ENCODE data around the gene SCRN2.

DNA sequence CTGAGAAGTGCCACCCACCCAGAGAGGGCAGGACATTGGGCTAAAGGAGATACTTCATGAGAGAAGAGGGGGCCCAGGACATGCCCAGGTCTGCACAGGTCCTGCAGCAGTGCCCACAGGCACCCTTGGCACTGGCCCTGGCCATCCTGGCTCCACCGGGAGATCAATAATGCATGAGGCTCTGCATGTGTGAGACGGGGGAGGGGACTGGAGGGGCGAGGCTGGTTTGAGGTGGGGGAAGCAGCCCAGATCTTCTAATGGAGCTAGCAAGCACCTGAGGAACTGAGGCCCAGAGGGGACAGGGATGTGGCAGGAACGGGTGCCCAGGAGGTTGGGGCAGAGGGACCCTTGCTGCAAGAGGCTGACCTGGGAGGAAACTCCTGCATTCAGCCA, 20.0 kb downstream of the SCRN2 start:
- TF ChIP-seq TEAD4 (CRISPR knock-in tag; IDR thresholded peaks at IDR 0.05) (no peak), ZNF416 (CRISPR knock-in tag; IDR thresholded peaks at IDR 0.05) (no peak), CREB1 (CRISPR knock-in tag; IDR thresholded peaks at IDR 0.05) (no peak), ZNF232 (CRISPR knock-in tag; IDR thresholded peaks at IDR 0.05) (no peak), JUN (CRISPR knock-in tag; IDR thresholded peaks at IDR 0.05) (no peak), NFE2L1 (CRISPR knock-in tag; IDR thresholded peaks at IDR 0.05) (no peak), ZNF138 (CRISPR knock-in tag; conservative IDR thresholded peaks at IDR 0.05) (no peak), CBFB (CRISPR knock-in tag; IDR thresholded peaks at IDR 0.05; ENCODE audit: low read depth) (no peak), NR1H2 (CRISPR knock-in tag; IDR thresholded peaks at IDR 0.05) (no peak)
- TF ChIP-seq, protein P1, sequence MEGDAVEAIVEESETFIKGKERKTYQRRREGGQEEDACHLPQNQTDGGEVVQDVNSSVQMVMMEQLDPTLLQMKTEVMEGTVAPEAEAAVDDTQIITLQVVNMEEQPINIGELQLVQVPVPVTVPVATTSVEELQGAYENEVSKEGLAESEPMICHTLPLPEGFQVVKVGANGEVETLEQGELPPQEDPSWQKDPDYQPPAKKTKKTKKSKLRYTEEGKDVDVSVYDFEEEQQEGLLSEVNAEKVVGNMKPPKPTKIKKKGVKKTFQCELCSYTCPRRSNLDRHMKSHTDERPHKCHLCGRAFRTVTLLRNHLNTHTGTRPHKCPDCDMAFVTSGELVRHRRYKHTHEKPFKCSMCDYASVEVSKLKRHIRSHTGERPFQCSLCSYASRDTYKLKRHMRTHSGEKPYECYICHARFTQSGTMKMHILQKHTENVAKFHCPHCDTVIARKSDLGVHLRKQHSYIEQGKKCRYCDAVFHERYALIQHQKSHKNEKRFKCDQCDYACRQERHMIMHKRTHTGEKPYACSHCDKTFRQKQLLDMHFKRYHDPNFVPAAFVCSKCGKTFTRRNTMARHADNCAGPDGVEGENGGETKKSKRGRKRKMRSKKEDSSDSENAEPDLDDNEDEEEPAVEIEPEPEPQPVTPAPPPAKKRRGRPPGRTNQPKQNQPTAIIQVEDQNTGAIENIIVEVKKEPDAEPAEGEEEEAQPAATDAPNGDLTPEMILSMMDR (IDR thresholded peaks at IDR 0.05), result no peak
- TF ChIP-seq, protein P2, sequence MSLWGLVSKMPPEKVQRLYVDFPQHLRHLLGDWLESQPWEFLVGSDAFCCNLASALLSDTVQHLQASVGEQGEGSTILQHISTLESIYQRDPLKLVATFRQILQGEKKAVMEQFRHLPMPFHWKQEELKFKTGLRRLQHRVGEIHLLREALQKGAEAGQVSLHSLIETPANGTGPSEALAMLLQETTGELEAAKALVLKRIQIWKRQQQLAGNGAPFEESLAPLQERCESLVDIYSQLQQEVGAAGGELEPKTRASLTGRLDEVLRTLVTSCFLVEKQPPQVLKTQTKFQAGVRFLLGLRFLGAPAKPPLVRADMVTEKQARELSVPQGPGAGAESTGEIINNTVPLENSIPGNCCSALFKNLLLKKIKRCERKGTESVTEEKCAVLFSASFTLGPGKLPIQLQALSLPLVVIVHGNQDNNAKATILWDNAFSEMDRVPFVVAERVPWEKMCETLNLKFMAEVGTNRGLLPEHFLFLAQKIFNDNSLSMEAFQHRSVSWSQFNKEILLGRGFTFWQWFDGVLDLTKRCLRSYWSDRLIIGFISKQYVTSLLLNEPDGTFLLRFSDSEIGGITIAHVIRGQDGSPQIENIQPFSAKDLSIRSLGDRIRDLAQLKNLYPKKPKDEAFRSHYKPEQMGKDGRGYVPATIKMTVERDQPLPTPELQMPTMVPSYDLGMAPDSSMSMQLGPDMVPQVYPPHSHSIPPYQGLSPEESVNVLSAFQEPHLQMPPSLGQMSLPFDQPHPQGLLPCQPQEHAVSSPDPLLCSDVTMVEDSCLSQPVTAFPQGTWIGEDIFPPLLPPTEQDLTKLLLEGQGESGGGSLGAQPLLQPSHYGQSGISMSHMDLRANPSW (CRISPR knock-in tag; conservative IDR thresholded peaks at IDR 0.05; ENCODE audit: low read depth), result no peak
- TF ChIP-seq, protein P3, sequence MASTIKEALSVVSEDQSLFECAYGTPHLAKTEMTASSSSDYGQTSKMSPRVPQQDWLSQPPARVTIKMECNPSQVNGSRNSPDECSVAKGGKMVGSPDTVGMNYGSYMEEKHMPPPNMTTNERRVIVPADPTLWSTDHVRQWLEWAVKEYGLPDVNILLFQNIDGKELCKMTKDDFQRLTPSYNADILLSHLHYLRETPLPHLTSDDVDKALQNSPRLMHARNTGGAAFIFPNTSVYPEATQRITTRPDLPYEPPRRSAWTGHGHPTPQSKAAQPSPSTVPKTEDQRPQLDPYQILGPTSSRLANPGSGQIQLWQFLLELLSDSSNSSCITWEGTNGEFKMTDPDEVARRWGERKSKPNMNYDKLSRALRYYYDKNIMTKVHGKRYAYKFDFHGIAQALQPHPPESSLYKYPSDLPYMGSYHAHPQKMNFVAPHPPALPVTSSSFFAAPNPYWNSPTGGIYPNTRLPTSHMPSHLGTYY (CRISPR knock-in tag; IDR thresholded peaks at IDR 0.05), result no peak
- TF ChIP-seq, protein P4, sequence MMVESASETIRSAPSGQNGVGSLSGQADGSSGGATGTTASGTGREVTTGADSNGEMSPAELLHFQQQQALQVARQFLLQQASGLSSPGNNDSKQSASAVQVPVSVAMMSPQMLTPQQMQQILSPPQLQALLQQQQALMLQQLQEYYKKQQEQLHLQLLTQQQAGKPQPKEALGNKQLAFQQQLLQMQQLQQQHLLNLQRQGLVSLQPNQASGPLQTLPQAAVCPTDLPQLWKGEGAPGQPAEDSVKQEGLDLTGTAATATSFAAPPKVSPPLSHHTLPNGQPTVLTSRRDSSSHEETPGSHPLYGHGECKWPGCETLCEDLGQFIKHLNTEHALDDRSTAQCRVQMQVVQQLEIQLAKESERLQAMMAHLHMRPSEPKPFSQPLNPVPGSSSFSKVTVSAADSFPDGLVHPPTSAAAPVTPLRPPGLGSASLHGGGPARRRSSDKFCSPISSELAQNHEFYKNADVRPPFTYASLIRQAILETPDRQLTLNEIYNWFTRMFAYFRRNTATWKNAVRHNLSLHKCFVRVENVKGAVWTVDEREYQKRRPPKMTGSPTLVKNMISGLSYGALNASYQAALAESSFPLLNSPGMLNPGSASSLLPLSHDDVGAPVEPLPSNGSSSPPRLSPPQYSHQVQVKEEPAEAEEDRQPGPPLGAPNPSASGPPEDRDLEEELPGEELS (CRISPR knock-in tag; IDR thresholded peaks at IDR 0.05), result no peak
